Activated CD8-positive, alpha-beta T cell treated with anti-CD3 and anti-CD28 coated beads for 36 hours (primary cell): Measurements from ENCODE around the gene GALNS. TPM values are rescaled to one million over a fixed set of nuclear protein-coding genes. Genes with fewer than 3 reads are reported as not detected.

Experiments used
- ATAC-seq: fragments of 200-7000 bp; cut with Tn5 transposase; one replicate; pipeline ENCODE4 v1.10.0; 2021; ENCODE audit warnings: mild to moderate bottlenecking, moderate library complexity
- CTCF ChIA-PET: fragments of 350-600 bp; sonication (Branson Sonifier 250); formaldehyde crosslinking; loops from one replicate; lab custom pipeline; 2021; ENCODE audit warnings: antibody characterized with exemption; lab: Charles Lee
- POLR2A ChIA-PET: fragments of 350-600 bp; sonication (Branson Sonifier 250); formaldehyde crosslinking; loops from one replicate; lab custom pipeline; 2021; ENCODE audit warnings: antibody characterized with exemption; lab: Charles Lee
- DNase-seq: peaks from one replicate; pipeline ENCODE4 v3.0.0-alpha.2; 2020
- H3K27ac Mint-ChIP-seq: one replicate; pipeline ENCODE4 v1.8.0; 2021; ENCODE audit warnings: mild to moderate bottlenecking, mixed read lengths
- H3K27me3 Mint-ChIP-seq: one replicate; pipeline ENCODE4 v1.8.0; 2021; ENCODE audit warnings: mixed read lengths
- H3K36me3 Mint-ChIP-seq: one replicate; pipeline ENCODE4 v1.8.0; 2021; ENCODE audit warnings: low read depth, mixed read lengths
- H3K4me1 Mint-ChIP-seq: one replicate; pipeline ENCODE4 v1.8.0; 2021; ENCODE audit warnings: low read depth, mixed read lengths
- H3K4me3 Mint-ChIP-seq: one replicate; pipeline ENCODE4 v1.8.0; 2021; ENCODE audit warnings: mild to moderate bottlenecking, moderate library complexity, mixed read lengths
- H3K9me3 Mint-ChIP-seq: one replicate; pipeline ENCODE4 v1.8.0; 2021; ENCODE audit warnings: mixed read lengths
- CTCF ChIP-seq: fragments of 200-600 bp; IDR thresholded peaks from one replicate; pipeline ENCODE4 v1.8.0; 2022; ENCODE audit warnings: antibody characterized with exemption, mild to moderate bottlenecking
- intact Hi-C: fragments of 100-400 bp; cut with micrococcal nuclease; formaldehyde crosslinking; loops from one replicate; pipeline ENCODE4 v1.10.0; 2022
- total RNA-seq, 2 experiments: library from RNA; stranded (reverse); gene quantifications; one replicate each; pipeline ENCODE4 v1.2.3, GENCODE V29; 2021

GALNS gene
- total RNA-seq, 2 experiments from 2014 or later = 24.5 to 25.4 TPM

- ATAC-seq = peak; percentile 90
- H3K36me3 Mint-ChIP-seq = no peaks in the 10 kb centered on the region
- H3K27ac Mint-ChIP-seq = peak overlapping the region; percentile 64
- H3K4me1 Mint-ChIP-seq = peaks cover 33% of the 10 kb centered on the region
- TF ChIP-seq CTCF = no peak
- intact Hi-C loops = no loop called here
- DNase-seq = peak; percentile 78
- no peaks in the 10 kb centered on the region for H3K27me3 Mint-ChIP-seq
- peak overlapping the region; percentile 12 for H3K4me3 Mint-ChIP-seq
- no peaks in the 10 kb centered on the region for H3K9me3 Mint-ChIP-seq
- ChIA-PET POLR2A (interaction anchor here (1.0 to 1.3 kb wide), 4 partner anchors 8 to 27 kb away, joined by 3 to 10 read pairs (median 3); no protein-coding TSS in a partner anchor), CTCF (interaction anchor here (0.8 to 1.4 kb wide), 2 partner anchors 11 to 25 kb away, joined by 3 to 6 read pairs; no protein-coding TSS in a partner anchor)
Measured at GRCh38 chr16:88770461-88771293, 86.1 kb downstream of the GALNS start.

GRCh38 chr16:88769617-88770460 lies 86.9 kb downstream of the GALNS start:
- H3K36me3 Mint-ChIP-seq = no peaks in the 10 kb centered on the region
- no peaks in the 10 kb centered on the region for H3K27me3 Mint-ChIP-seq
- peaks cover 33% of the 10 kb centered on the region for H3K4me1 Mint-ChIP-seq
- intact Hi-C loops = no loop called here
- ATAC-seq (peak; percentile 57), DNase-seq (peak; percentile 64)
- H3K27ac Mint-ChIP-seq = no peak overlapping the region
- POLR2A ChIA-PET = interaction anchor here (0.6 to 1.3 kb wide), 4 partner anchors 10 to 64 kb away, joined by 3 to 10 read pairs (median 3); no protein-coding TSS in a partner anchor
- no peaks in the 10 kb centered on the region for H3K9me3 Mint-ChIP-seq
- CTCF ChIA-PET = no interaction called here
- no peak for TF ChIP-seq CTCF
- H3K4me3 Mint-ChIP-seq = no peak overlapping the region

GRCh38 chr16:88768071-88768783 lies 88.5 kb downstream of the GALNS start:
- Mint-ChIP-seq H3K9me3 (no peaks in the 10 kb centered on the region), H3K4me3 (no peak overlapping the region), H3K4me1 (peaks cover 34% of the 10 kb centered on the region), H3K36me3 (no peaks in the 10 kb centered on the region), H3K27ac (no peak overlapping the region), H3K27me3 (no peaks in the 10 kb centered on the region)
- no peak for DNase-seq
- intact Hi-C loops = no loop called here
- POLR2A ChIA-PET = interaction anchor here (0.7 kb wide), 1 partner anchor 52 kb away, joined by 3 read pairs; no protein-coding TSS in a partner anchor
- no peak for TF ChIP-seq CTCF
- no peak for ATAC-seq
- CTCF ChIA-PET = interaction anchor here (1.0 to 1.2 kb wide), 2 partner anchors 13 kb away, joined by 4 read pairs; no protein-coding TSS in a partner anchor

- ChIA-PET CTCF (interaction anchor here (1.0 to 1.2 kb wide), 2 partner anchors 12 to 14 kb away, joined by 4 read pairs; no protein-coding TSS in a partner anchor), POLR2A (no interaction called here)
- DNase-seq (no peak), ATAC-seq (no peak)
- Mint-ChIP-seq H3K4me1 (peaks cover 34% of the 10 kb centered on the region), H3K9me3 (no peaks in the 10 kb centered on the region), H3K27ac (peak overlapping the region; percentile 69), H3K36me3 (no peaks in the 10 kb centered on the region), H3K4me3 (no peak overlapping the region), H3K27me3 (no peaks in the 10 kb centered on the region)
- TF ChIP-seq CTCF = no peak
- intact Hi-C loops = no loop called here
Measured at GRCh38 chr16:88767546-88768070, 89.1 kb downstream of the GALNS start.
